Heart left ventricle (tissue), 16 donors: ENCODE data around the gene CYB561. TPM values are rescaled to one million over a fixed set of nuclear protein-coding genes. Genes with fewer than 3 reads are reported as not detected.

Experiments
- ATAC-seq, 4 donors: fragments of 200-7000 bp; cut with Tn5 transposase; one replicate each; pipeline ENCODE4 v1.9.1; 2020 to 2022; ENCODE audit warnings: moderate library complexity in 4 of 4, mild to moderate bottlenecking in 3 of 4, moderate number of reproducible peaks in 1 of 4
- DNase-seq, 5 donors: peaks; one replicate each; pipeline ENCODE4 v3.0.0-alpha.2; 2020
- H3K27ac ChIP-seq, 12 donors: fragments of 200-600 bp; sonication (generic) in 4 of 12; one replicate each; pipeline versions ENCODE4 v1.5.0 to v1.8.0; 2016 to 2022; ENCODE audit warnings: mild to moderate bottlenecking in 2 of 12
- H3K27me3 ChIP-seq, 9 donors: fragments of 200-600 bp; sonication (generic) in 2 of 9; one replicate each; pipeline versions ENCODE4 v1.5.1 to v1.8.0; 2016 to 2022; ENCODE audit warnings: mild to moderate bottlenecking in 3 of 9
- H3K36me3 ChIP-seq, 9 donors: fragments of 200-600 bp; sonication (generic) in 2 of 9; one replicate each; pipeline versions ENCODE4 v1.5.0 to v1.8.0; 2018 to 2022; ENCODE audit warnings: mild to moderate bottlenecking in 2 of 9
- H3K4me1 ChIP-seq, 12 donors: fragments of 200-600 bp; sonication (generic) in 4 of 12; one replicate each; pipeline versions ENCODE4 v1.5.0 to v1.8.0; 2016 to 2022; ENCODE audit warnings: mild to moderate bottlenecking in 3 of 12
- H3K4me3 ChIP-seq, 12 donors: fragments of 200-600 bp; sonication (generic) in 4 of 12; one replicate each; pipeline versions ENCODE4 v1.5.0 to v1.8.0; 2017 to 2022; ENCODE audit warnings: mild to moderate bottlenecking in 9 of 12, moderate library complexity in 4 of 12
- H3K9me3 ChIP-seq, 12 donors: fragments of 200-600 bp; sonication (generic) in 4 of 12; one replicate each; pipeline versions ENCODE4 v1.5.0 to v1.8.0; 2016 to 2022; ENCODE audit warnings: mild to moderate bottlenecking in 1 of 12
- CTCF ChIP-seq, 12 donors: fragments of 200-600 bp; sonication (generic) in 4 of 12; IDR thresholded peaks; one replicate each; pipeline versions ENCODE4 v1.5.0 to v1.8.0; 2018 to 2022; ENCODE audit warnings: antibody characterized with exemption in 12 of 12, mild to moderate bottlenecking in 5 of 12
- POLR2A ChIP-seq, 2 donors: fragments of 450-650 bp; IDR thresholded peaks; one replicate each; pipeline ENCODE4 v1.6.1; 2017; ENCODE audit warnings: antibody characterized with exemption in 2 of 2, mild to moderate bottlenecking in 2 of 2, moderate library complexity in 2 of 2
- WGBS, 4 donors: extraction: QIAGEN DNeasy Blood & Tissue Kit in 2 of 4; methylation state at CpG; one replicate each; pipeline versions ENCODE4 v1.1.5 to v1.1.7; 2013 to 2018; 5-methylcytosine and 5-hydroxymethylcytosine counted together
- intact Hi-C, 10 donors: fragments of 100-400 bp; cut with DNase I; formaldehyde crosslinking; loops; one replicate each; pipeline versions ENCODE4 v1.11.1 to v1.14.2; 2022
- polyA plus RNA-seq, 2 donors: library from polyadenylated mRNA; stranded (reverse); fragments of 200-250 nt; gene quantifications; one replicate each; pipeline ENCODE4 v1.2.3, GENCODE V29; 2013
- total RNA-seq, 9 donors: library from RNA; depleted of rRNA in 2 of 9; stranded (reverse); fragments of >200 nt in 2 of 9; fragmentation: NEBNext Ultra II Directional in 3 of 9; extraction: Animal tissue kit (Norgen Biotek cat#: 25700) in 3 of 9; gene quantifications; one replicate each; pipeline versions ENCODE4 v1.1.0 to v1.2.4, GENCODE V29; 2016 to 2023
- donor health status: ischemic (EF 13 %, LVEDD 7.1; RV severe dilation, severe dysfunction).
- donor health status: healthy with polysubstance abuse.
- donor health status: DM: no; HTN: yes; CAD: no.
- donor health status: DM: no; HTN: no; CAD: no.
- donor health status: ischemic (EF 25% LVEDD 6.9; RV normal size, moderate dysfunction).
- donor health status: ischemic (EF 25% LVEDD 5.7; RV mildly dilated, moderate dysfunction).
- donor health status: healthy.
- donor health status: DM: yes; HTN: yes; CAD: no.
- donor health status: ischemic (EF 35%, LVEDD 5.7; RV mildly dilated, moderate dysfunction).
- donor health status: nonischemic (EF 11% LVEDD 7.7; RV severe dilation, severe dysfunction).
- donor health status: DM: yes; HTN: yes; CAD: no.
- donor health status: PGD.
- donor health status: ischemic (EF 29% LVEDD 5.4; RV normal size, mild dysfunction).
- donor health status: nonischemic (EF 23%, LVEDD 6.1; RV moderate dilation, normal function).

The CYB561 gene
- total and polyA plus RNA-seq, 11 donors, result 4.8 to 19.2 (median 8.6) TPM

GRCh38 chr17:63419949-63420867, 25.9 kb downstream of the CYB561 start:
- no peak overlapping the region for H3K27ac ChIP-seq
- H3K4me3 ChIP-seq, result no peak overlapping the region
- peaks cover 0 to 15% (median 3%) of the 10 kb centered on the region in 12 donors for H3K4me1 ChIP-seq
- no peak for DNase-seq
- peaks cover 0 to 67% (median 19%) of the 10 kb centered on the region in 9 donors for H3K36me3 ChIP-seq
- TF ChIP-seq CTCF (IDR thresholded peaks at IDR 0.05), result no peak
- TF ChIP-seq POLR2A (IDR thresholded peaks at IDR 0.05), result no peak
- WGBS, 4 donors, result 63 to 70% (median 65%) methylated on average over 21 to 23 of the region's 23 CpGs
- H3K9me3 ChIP-seq, result no peaks in the 10 kb centered on the region
- H3K27me3 ChIP-seq, result no peaks in the 10 kb centered on the region
- ATAC-seq, result peak in 2 of 4 donors; percentile 32 to 47
- intact Hi-C loops, result loop anchor here in 2 of 10 donors (10.0 kb wide), 2 partner anchors 265 to 355 kb away; partner anchors contain the start of genes CCDC47 (in 1 of the 2) and DDX42 (in 1 of the 2)

- 78 to 95% (median 93%) methylated on average over 2 of the region's 2 CpGs for WGBS, 4 donors
- Histone ChIP-seq H3K27ac (no peak overlapping the region), H3K36me3 (peaks cover 0 to 74% (median 23%) of the 10 kb centered on the region in 9 donors), H3K27me3 (no peaks in the 10 kb centered on the region), H3K4me3 (no peak overlapping the region), H3K9me3 (no peaks in the 10 kb centered on the region), H3K4me1 (peaks cover 0 to 15% (median 3%) of the 10 kb centered on the region in 12 donors)
- TF ChIP-seq CTCF (IDR thresholded peaks at IDR 0.05) (no peak), POLR2A (IDR thresholded peaks at IDR 0.05) (no peak)
- intact Hi-C loops, result no loop called here
- ATAC-seq (no peak), DNase-seq (no peak)
Observed at GRCh38 chr17:63419398-63419797, 26.7 kb downstream of the CYB561 start.

GRCh38 chr17:63418540-63418939, 27.6 kb downstream of the CYB561 start:
- H3K27me3 ChIP-seq, result no peaks in the 10 kb centered on the region
- no peaks in the 10 kb centered on the region for H3K9me3 ChIP-seq
- no peak overlapping the region for H3K4me3 ChIP-seq
- intact Hi-C loops, result no loop called here
- ATAC-seq (no peak), DNase-seq (no peak)
- no peak overlapping the region for H3K27ac ChIP-seq
- H3K36me3 ChIP-seq, result peaks cover 0 to 82% (median 31%) of the 10 kb centered on the region in 9 donors
- WGBS, 4 donors, result 85 to 94% (median 88%) methylated on average over 8 of the region's 8 CpGs
- no peak for TF ChIP-seq CTCF (IDR thresholded peaks at IDR 0.05)
- TF ChIP-seq POLR2A (IDR thresholded peaks at IDR 0.05), result no peak
- peaks cover 0 to 8% (median 3%) of the 10 kb centered on the region in 12 donors for H3K4me1 ChIP-seq

GRCh38 chr17:63414222-63414621, 31.9 kb downstream of the CYB561 start:
- DNase-seq, result no peak
- 96 to 99% (median 98%) methylated on average over 4 of the region's 4 CpGs for WGBS, 4 donors

More at GRCh38 chr17:63414222-63414621, 31.9 kb downstream of the CYB561 start:
- peaks cover 0 to 90% (median 45%) of the 10 kb centered on the region in 9 donors for H3K36me3 ChIP-seq
- ATAC-seq, result no peak
- no peak overlapping the region for H3K4me3 ChIP-seq
- H3K27ac ChIP-seq, result no peak overlapping the region
- no peaks in the 10 kb centered on the region for H3K4me1 ChIP-seq
- intact Hi-C loops, result no loop called here
- TF ChIP-seq CTCF (IDR thresholded peaks at IDR 0.05) (no peak), POLR2A (IDR thresholded peaks at IDR 0.05) (no peak)
- no peaks in the 10 kb centered on the region for H3K9me3 ChIP-seq
- H3K27me3 ChIP-seq, result no peaks in the 10 kb centered on the region
